ENCODE results near the gene MID1. TPM values are rescaled to one million over a fixed set of nuclear protein-coding genes. Genes with fewer than 3 reads are reported as not detected.

MID1 gene
- total RNA-seq, 2 donors from 2014 or later, result 8.0 to 9.6 TPM

- H3K4me3 ChIP-seq, result no peak overlapping the region
- DNase-seq (ENCODE audit: low spot score), result no peak
- H3K27me3 ChIP-seq, result no peaks in the 10 kb centered on the region
- no peaks in the 10 kb centered on the region for H3K4me1 ChIP-seq
- peak overlapping the region; percentile 9 to 26 for H3K27ac ChIP-seq
- TF ChIP-seq, protein P1, sequence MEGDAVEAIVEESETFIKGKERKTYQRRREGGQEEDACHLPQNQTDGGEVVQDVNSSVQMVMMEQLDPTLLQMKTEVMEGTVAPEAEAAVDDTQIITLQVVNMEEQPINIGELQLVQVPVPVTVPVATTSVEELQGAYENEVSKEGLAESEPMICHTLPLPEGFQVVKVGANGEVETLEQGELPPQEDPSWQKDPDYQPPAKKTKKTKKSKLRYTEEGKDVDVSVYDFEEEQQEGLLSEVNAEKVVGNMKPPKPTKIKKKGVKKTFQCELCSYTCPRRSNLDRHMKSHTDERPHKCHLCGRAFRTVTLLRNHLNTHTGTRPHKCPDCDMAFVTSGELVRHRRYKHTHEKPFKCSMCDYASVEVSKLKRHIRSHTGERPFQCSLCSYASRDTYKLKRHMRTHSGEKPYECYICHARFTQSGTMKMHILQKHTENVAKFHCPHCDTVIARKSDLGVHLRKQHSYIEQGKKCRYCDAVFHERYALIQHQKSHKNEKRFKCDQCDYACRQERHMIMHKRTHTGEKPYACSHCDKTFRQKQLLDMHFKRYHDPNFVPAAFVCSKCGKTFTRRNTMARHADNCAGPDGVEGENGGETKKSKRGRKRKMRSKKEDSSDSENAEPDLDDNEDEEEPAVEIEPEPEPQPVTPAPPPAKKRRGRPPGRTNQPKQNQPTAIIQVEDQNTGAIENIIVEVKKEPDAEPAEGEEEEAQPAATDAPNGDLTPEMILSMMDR (IDR thresholded peaks at IDR 0.05), result no peak
- no peaks in the 10 kb centered on the region for H3K36me3 ChIP-seq
- H3K9me3 ChIP-seq, result peaks cover 0 to 13% of the 10 kb centered on the region in 2 donors
Observed at GRCh38 chrX:10579112-10580011, 41.0 kb downstream of the MID1 start.

DNA sequence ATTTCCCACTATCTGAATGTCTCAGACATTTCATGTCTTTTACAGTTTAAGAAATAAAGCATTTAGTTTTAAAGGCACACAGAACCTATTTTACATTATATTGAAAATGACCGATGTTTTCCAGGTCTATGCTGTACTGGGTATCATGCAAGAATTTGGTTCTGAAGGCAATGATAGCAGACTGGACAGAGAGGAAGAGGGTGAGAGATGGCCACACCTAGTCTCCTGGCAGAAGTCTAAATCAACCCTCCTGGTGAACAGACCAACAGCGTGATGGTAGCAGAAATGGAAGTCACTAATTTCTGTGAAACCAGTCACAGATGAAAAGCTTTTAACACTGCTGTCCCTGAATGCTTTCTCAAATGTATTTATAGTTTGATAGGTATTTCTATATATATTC, 41.9 kb downstream of the MID1 start:
- peaks cover 0 to 13% of the 10 kb centered on the region in 2 donors for H3K9me3 ChIP-seq
- no peaks in the 10 kb centered on the region for H3K4me1 ChIP-seq
- H3K27ac ChIP-seq, result no peak overlapping the region
- no peak overlapping the region for H3K4me3 ChIP-seq
- no peak for DNase-seq (ENCODE audit: low spot score)
- TF ChIP-seq, protein P1 (IDR thresholded peaks at IDR 0.05), result no peak
- H3K36me3 ChIP-seq, result no peaks in the 10 kb centered on the region
- H3K27me3 ChIP-seq, result no peaks in the 10 kb centered on the region

DNA sequence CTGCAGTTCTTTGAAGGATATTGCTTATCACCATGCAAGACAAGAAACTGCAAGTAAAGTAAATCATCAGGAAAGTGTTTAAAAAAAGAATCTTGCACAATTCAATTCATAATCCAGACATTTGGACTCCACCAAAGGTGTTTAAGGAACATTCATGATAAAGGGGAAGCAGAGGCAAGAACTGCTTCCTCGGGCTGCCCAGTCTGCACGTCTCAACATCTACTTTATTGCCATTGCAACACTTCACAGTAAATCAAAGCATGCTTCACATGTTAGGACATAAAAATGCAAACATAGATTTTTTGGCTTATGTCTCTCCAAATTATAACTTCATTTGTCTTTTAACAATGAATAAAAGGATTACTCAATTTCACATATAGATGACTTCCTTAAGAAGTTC, 42.5 kb downstream of the MID1 start:
- Histone ChIP-seq H3K9me3 (peaks cover 0 to 10% of the 10 kb centered on the region in 2 donors), H3K27me3 (no peaks in the 10 kb centered on the region), H3K4me3 (no peak overlapping the region), H3K4me1 (no peaks in the 10 kb centered on the region), H3K36me3 (no peaks in the 10 kb centered on the region), H3K27ac (no peak overlapping the region)
- no peak for DNase-seq (ENCODE audit: low spot score)
- TF ChIP-seq, protein P1 (IDR thresholded peaks at IDR 0.05), result no peak

GRCh38 chrX:10576777-10577447, 43.5 kb downstream of the MID1 start:
- Histone ChIP-seq H3K9me3 (peaks cover 0 to 10% of the 10 kb centered on the region in 2 donors), H3K4me1 (no peaks in the 10 kb centered on the region), H3K27me3 (no peaks in the 10 kb centered on the region), H3K4me3 (peak overlapping the region in 1 of 2 donors; percentile 21), H3K27ac (peak overlapping the region; percentile 57 to 60), H3K36me3 (no peaks in the 10 kb centered on the region)
- TF ChIP-seq, protein P1 (IDR thresholded peaks at IDR 0.05), result no peak
- no peak for DNase-seq (ENCODE audit: low spot score)

GRCh38 chrX:10576186-10576585, 44.2 kb downstream of the MID1 start:
- no peaks in the 10 kb centered on the region for H3K27me3 ChIP-seq
- peaks cover 0 to 10% of the 10 kb centered on the region in 2 donors for H3K9me3 ChIP-seq
- no peaks in the 10 kb centered on the region for H3K4me1 ChIP-seq
- no peaks in the 10 kb centered on the region for H3K36me3 ChIP-seq
- peak overlapping the region; percentile 57 to 60 for H3K27ac ChIP-seq
- H3K4me3 ChIP-seq, result peak overlapping the region in 1 of 2 donors; percentile 21
- DNase-seq (ENCODE audit: low spot score), result no peak
- TF ChIP-seq, protein P1 (IDR thresholded peaks at IDR 0.05), result no peak
